HG03354 (cell line): ENCODE data around the gene MORF4L1.

Experiments
- ATAC-seq: cut with Tn5 transposase; IDR thresholded peaks from one replicate; pipeline ENCODE4 v1.9.1; 2021; ENCODE audit warnings: mild to moderate bottlenecking; ENCODE audit not compliant: unreplicated experiment, poor library complexity, severe bottlenecking

Gene MORF4L1

DNA sequence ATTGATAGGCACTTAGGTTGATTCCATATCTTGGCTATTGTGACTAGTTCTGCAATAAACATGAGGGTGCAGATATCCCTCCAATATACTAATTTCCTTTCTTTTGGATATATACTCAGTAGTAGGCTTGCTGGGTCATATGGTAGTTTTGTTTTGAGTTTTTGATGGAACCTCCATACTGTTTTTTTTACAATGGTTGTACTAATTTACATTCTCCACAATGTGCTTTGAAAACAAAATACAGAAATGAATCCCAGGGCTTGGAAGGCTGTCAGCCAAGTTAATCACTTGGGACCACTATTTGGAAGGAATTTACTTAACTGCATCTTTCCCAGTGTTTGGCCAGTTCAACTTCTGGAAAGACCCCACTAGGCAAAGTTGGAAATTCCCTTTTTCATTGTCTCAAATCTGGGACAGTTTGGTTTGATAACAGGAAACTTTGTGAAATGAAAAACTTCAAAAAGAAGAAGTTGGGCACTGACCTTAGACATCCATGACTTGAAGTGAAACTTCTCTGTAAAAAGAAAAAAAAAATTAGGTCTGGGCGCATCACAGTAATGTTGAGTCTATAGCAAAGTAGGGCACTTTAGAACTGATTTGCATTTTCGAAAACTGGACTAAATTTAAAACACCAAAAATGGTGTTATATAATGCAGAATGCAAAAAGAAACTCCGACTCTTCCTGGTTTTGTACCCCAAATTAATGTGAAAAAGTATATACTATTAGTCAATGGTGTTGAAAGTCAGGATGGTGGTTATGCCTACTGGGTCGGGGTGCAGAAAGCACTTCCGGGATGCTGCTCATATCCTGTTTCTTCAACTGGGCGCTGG is 66.2 kb downstream of the MORF4L1 start:
- peak; percentile 60 for ATAC-seq

DNA sequence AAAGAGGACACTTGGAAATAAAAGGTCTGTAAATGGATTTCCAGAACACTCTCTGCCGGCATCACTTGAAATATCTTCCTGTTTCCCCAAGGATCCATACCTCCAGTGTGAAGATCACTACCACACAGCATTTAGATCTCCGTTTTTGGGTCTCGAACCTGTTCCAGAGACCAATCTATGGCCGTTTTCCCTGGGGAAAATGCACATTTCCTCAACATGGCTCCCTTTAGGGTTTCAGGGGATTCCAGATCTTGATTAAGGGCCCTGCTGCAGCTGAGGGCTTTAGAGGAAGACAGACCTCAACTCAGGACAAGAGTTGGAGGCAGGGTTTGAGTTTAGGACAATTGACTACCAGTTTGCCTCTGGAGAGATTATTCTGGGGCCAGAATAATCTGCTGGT is 70.1 kb downstream of the MORF4L1 start:
- no peak for ATAC-seq

DNA sequence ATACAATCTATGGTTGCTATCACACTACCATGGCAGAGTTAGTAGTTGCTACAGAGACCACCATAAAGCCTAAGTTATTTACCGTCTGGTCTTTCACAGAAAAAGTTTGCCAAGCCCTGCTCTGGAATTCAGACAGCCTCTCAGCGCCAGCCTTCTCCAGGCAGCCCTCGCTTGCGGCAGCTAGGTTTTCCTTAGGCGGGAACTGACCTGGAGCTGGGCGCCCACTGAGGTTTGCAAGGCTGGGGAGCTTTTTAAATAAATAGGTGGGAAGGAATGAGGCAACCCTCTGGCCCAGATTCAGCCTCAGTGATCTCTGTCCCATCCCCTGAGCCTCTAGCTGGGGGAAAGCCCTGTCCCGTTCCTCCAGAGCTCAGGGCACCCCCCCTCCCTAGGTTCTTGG is 71.0 kb downstream of the MORF4L1 start:
- peak; percentile 3 for ATAC-seq

DNA sequence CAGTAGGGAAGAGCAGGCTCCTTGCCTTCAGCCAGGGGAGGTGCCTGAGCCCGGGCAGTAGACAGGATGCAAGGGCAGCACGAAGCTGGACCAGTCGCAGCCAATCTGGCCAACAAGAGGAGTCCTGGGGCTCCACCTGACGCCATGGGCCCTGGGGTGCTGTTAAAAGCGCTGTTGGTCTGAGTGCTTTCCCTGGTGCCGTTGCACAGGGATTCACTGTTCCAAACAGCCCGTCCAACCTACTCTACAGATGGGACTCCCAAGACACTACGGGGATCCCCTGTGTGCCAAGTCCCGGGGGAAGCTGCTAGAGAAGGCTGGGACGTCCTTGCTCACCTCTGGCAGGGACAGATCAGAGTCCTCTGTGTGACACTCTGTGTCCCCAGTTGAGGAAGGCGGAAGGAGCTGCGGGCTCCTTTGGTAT is 71.5 kb downstream of the MORF4L1 start:
- ATAC-seq, result peak; percentile 36

DNA sequence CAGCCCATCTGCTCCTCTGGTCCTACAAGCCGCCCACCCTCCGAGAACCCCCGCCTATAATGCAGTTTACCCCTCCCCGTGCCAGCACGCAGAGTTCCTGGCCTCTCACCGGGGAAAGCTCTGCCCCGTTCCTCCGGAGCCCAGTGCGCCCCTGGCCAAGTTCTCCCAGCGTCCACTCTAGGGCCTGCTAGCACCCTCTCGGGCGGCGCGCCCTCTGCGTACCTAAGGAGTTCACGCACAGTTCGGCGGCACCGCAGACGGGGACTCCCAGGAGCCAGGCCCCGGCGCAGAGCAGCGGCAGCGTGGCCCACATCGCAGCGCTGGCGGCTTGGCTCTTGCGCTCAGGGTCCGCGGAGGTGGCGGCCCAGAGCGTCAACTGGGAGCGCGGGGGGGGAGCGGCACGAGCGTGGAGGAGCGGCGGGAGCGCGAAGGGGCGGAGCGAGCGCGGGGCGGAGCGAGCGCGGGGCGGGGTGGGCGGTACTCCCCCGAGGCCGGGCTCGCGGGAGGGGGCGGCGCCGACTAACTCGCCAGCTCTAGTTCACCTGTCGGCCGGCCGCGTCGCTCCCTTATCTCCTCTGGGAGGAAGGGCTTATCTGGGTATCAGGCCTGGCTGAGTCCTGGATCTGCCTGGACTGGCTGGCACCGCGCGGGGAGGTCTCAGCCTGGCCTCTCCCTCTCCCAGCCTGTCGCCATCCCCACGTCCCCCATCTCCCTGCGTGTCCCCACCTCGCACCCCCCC is 72.1 kb downstream of the MORF4L1 start, which contains the start of gene CTSH:
TSS of gene CTSH (minus strand) at position 378 of the 739 bp plus-strand sequence. CDS start at position 313, 65 bp downstream.
- ATAC-seq, result peak; percentile 71

DNA sequence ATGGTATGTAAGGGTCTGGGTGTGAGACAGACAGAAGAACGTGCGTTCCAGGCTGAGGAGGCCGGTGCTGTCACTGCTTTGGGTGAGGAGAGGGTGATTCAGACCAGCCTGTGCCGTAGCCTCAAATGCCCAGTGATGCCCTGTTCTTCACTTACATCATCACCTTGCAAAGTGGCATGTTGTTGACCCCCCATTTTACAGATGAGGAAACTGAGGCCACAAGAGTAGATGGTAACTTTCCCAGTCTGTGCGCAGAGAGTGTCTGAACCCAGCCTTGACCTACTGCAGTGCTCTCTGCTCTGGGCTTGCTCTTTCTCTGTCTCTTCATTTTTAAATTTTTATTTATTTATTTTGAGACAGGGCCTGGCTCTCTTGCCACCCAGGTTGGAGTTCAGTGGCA is 73.8 kb downstream of the MORF4L1 start:
- ATAC-seq, result no peak

DNA sequence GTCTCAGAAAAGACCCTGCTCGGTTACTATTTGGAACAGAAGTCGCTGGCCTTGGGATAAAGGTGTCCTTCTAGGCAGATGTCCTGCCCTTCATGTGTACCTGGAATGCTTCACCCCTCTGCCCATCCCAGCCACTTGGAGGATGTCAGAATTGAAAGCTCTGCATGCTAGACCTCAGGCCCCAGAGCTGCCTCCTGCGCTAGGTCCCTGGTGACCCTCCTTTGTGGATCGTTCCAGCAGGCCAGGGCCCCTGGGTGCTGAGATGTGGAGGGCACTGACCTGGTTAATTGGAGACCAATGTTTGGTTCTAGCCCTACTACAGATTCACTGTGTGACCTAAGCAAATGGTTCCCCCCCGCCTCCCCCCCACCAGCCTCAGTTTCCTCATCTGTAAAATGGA is 74.8 kb downstream of the MORF4L1 start:
- ATAC-seq, result no peak
